HG03457 (cell line): ENCODE measurements around the gene FGF18.

Source experiments
- ATAC-seq: cut with Tn5 transposase; IDR thresholded peaks from one replicate; pipeline ENCODE4 v1.9.1; 2021; ENCODE audit warnings: moderate number of reproducible peaks; ENCODE audit not compliant: unreplicated experiment

Gene FGF18

DNA sequence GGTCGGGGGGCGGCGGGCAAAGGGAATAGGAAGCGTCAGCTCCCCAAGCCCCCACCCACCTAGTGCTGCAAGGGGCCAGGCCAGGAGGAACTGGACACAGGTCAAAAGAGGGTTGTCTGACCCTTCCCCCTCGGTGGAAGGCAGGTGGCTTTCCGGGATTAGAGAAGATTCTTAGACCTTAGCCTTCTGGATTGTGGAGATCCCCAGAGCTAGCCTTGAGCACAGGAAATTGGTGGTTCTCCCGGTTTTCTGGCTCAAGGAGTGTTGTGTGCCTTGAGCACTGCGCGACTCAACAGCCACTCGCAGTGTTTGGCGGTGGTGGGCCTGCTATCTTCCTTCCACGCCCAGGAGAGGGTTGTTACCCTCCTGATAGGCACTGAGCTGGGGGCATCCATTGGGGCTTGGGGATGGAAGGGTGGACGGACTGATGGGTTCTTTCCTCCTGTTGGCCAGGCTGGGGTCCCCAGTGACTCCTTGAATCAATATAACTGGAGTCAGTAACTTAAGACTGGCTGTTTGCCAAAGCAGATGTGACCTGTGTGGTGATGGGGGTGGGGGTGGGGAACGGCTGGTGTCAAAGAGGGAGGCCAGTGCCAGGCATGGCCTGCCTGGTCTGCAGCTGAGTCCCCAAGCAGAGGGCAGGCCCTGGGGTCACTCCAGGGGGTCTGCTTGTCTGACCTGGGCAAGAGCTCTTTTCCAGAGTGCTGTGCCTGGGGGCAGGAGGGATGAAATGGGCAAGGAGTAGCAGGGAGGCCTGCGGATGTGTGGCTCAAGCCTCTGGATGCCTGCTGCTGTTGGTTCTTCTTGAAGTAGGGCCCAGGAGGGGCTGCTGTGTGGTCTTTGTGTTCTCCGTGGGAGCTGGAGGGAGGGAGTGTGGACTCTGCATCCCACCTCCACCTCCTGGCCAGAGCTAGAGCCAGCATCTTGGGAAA lies 2.1 kb downstream of the FGF18 start:
- no peak for ATAC-seq

DNA sequence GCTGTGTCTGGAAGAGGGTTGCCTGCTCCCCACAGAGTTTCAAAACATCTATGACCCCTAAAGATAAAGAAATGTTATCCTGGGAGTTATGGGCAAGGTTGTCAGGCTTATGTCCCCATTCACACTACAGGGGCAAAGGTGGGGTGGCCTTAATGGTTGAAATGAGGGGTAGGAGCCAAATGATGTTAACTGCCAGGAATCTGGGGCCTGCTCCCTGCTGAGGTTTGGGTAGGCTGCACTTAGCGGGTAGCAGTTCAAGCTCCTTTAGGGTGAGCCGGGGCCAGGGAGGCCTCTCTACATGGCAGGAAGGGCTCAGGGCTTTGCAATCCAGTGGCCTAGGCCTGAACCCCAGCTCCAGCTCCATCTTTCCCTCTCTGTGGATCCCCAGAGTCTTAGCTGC lies 3.0 kb downstream of the FGF18 start:
- ATAC-seq, result no peak

DNA sequence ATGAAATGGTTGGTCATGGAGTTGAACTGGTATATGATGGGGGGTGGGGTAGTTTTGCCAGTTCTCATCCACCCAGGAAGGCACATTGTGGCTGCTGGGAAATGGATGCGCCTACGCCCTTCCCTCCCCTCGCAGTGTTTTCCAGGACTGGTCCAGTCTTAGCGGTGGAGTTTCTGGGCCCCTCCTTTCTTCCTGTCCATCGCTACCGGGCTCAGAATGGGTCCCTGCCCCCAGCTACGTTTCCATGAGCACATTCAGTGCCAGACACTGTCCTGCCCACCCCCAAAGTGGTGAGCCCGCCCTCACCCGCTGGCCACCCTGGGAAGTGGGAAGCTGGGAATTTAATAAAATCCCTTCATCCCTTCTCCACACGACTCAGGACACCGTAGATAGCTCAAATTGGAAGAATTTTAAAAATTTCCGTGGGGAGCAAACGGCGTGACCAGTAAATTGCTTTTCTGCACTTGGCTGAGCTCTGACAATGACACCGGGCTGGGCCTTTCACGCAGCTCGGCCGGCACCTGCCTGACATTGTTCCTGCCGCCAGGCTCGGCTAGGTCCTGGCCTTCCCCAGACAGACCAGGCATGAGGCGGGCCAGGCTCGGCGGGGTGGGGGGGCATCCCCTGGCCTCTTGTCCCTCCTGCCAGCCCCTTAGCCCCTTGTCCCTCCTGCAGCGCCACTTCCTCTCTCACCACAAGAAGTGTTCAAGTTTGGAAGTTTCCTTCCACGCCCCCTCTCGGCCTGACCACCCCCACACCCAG lies 3.6 kb downstream of the FGF18 start:
- no peak for ATAC-seq

DNA sequence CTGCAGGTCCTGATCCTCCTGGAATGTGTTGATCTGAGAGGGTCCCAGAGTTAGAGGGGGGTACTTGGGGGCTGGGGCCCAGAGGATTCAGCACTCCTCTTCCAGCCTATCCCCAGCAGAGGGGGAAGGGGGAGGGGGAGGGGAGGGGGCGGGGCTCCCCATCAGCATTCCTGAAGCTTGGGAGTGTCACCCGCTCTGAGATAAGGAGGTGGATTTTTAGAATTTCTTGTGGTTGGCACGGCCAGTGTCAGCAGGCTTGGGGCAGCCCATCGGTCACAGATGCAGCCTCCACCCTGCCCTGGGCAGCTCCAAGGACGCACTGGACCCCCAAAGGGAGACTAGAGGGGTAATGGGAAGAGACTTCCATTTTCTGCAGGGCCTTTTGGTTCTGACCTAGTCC lies 5.3 kb downstream of the FGF18 start:
- ATAC-seq, result no peak

DNA sequence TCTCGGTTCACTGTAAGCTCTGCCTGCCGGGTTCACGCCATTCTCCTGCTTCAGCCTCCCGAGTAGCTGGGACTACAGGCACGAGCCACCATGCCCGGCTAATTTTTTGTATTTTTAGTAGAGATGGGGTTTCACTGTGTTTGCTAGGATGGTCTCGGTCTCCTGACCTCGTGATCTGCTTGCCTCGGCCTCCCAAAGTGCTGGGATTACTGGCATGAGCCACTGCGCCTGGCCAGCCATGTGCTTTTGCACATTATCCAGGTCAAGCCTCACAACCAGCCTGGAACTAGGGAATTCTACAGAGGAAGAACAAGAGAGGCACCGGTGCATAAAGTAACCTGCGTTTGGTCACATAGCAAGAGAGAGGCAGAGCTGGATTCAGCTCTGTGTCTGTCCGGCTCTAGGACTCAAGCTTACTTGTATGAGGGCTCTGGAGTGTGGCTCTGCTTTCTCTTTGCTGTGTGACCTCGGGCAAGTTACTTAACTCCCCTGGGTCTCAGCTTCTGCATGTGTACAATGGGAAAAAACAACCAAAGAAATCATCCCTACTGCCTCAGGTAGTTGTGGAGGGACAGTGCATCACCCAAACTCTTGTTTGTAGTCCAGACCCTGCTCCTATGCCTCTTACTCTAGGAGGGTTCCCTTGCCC lies 6.3 kb downstream of the FGF18 start:
- ATAC-seq, result no peak

DNA sequence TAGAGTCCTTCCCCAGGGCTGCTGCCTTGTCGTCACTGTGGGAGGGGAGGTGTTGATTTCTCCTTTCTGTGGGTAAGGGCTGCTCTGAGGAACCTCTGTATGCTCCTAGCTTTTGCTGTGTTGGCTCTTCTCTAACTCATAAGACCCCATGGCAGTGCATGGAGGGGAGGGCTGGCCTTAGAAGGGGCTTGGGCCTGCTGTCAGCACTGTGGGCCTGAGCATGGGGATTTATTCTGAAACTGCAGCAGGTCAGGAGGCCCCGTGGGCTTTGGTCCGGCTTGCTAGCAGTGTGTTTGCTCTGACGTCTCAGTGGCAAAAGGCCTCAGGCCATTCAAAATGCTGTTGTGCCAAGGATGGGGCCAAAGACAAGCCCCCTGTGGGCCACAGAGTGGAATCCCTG lies 6.8 kb downstream of the FGF18 start:
- ATAC-seq, result no peak

DNA sequence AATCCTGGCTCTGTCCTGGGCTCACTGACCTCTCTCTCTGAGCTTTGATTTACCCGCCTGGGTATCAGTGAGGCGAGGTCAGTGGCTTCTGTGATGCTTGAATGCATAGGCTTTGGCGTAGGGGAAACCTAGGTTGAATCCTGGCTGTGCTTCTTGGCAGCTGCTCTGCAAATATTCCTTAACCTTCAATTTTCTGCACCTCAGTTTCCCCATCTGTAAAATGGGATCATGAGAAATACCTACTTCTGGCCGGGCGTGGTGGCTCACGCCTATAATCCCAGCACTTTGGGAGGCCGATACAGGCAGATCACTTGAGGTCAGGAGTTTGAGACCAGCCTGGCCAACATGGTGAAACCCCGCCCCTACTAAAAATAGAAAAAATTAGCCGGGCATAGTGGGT lies 7.2 kb downstream of the FGF18 start:
- no peak for ATAC-seq

DNA sequence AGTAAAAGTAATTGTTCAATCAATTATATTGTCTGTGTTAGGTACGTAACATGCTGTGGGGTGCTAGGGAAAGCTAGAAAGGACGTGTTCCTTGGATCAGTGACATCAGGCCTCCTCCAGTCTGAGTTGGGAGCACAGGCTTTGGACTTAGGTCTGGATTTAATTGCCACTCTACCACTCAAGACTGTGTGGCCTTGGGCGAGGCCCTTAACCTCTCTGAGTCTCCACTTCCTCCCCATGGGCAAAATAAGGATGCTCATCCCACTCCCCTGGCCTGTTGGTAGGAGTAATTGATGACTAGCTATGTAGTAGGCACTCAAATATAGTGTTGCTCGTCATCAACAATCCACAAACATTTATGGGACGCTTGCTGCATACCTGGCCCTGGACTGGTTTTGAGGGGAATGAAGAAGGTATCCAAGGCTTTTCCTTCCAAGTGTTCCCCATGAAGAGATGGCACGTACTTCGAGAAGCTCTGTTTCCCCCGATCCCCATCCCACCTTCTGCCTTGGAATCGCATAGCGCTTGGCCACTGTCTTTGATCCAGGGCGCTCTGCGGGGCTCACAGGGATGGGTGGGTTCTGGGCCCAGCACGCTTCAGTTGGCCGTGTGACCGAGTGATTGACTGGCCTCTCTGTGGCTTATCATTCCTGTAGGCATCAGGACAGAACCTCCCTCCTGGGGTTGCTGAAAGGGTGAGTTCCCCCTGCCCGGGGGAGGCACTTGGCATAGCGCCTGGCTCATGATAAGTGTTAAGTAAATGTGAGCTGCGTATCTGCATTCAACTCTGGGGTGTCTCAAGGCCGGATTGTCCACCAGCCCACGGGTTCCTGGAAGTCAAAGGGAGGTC lies 8.1 kb downstream of the FGF18 start:
- no peak for ATAC-seq

DNA sequence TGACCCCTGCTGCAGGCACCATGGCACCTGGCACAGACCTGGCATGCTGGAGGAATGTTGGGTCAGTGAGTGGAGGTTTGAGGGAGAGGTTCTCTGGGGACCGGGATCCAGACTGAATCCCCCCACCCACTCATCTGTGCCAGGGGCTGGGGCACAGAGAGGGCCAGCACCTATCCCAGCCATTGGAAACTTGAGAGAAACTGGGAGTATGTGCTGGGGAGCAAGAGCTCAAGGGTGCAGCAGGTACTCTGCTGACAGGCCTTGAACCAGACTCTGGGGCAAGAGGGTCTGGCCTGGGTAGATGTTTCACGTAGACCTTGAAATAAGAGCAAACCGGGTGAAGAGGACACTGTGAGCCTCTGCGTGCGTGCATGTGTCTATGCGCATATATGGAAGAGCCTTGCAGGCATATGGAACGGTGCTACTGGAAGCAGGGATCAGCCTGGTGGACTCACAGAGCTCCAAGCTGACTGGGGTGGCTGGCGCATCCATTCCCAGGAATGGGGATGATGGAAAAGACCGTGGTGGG lies 8.8 kb downstream of the FGF18 start:
- no peak for ATAC-seq

DNA sequence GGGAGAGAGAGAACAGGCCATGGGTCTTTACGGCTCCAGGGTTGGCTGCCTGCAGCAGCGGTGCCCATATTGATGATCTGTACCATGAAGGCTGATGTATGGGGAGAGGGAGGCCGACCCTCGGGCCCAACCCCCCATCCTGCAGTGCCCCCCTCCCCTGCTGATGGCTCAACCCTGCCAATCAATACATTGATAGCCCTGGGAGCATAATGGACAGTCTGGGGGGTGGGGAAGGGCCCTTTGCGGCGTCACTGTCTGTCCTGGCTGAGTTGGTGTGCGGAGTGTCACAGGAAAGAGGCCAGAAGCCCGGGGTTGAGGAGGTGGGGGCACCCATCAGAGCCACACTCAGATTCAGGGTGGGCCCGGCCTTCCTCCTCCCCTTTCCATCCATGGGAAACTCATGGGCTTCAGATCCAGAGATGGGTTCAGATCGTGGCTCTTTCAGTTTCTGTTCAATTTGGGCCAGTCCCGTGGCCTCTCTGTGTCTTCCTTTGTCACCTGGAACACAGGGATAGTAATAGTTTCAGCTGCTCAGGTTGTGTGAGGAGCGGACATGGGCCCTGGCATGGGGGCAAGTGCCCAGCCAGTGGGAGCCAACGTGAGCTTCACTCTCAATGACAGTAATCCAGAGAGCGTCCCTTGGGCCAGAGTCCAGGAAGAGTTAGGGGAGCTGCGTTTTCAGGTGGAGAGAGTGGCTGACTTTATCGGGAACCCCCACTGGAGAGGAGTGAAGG lies 9.5 kb downstream of the FGF18 start:
- no peak for ATAC-seq

DNA sequence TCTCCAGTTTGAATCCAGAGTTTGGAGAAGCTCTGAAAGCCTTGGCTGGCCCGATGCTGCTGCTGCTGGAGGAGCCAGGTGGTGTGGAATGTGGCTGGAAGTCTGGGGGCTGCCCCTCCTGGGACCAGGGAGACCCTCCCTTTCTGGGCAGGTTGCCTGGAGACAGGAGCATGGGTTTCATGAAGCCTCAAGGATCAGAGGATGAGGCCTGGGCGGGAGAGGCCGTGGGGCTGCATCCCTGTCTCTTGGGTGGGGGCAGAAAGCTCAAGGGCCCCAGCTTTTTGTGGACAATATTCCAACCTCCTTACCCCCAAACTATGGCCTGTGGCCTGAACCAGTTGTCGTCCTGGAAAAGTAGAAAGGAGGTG lies 10.1 kb downstream of the FGF18 start:
- no peak for ATAC-seq

DNA sequence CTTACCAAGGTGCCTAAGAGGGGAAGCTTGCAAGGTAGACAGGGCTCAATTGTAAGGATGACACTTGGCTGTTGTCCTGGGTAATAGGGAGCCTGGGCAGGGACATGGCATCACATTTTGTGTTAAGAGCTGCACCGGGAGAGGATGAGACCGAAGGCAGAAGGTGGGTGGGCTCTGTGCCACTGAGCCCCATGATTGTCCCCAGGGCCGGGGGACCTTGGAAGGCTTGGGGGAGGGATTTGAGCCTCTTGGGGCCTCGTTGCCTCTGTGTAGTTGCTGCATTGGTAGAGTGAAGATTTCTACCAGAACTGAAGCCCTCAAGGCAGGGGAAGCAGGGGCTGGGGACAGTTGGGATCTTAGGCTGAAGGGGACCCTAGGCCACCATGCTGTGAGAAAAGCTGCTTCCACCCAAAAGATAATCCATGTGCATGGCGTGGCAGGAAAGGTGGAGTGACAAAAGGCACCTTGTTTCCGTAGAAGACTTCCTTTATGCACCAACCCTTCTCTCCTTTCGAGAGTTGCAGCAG lies 11.9 kb downstream of the FGF18 start:
- ATAC-seq, result no peak

DNA sequence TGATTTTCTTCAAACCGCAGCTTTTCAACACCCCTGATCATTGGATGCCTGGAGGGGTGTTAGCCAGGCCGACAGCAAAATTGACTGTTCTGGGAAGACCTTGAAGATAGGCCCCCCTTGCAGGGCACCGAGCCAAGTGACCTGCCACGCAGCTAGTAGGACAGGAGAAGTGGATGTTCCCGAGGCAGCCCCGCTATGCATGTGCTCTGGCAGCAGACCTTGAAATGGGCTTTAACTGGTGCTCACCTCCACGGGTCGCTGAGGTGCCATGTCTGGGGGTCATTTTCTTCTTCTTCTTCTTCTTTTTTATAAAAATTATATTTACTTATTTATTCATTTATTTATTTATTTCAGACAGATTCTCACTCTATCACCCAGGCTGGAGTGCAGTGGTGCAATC lies 12.6 kb downstream of the FGF18 start:
- no peak for ATAC-seq

DNA sequence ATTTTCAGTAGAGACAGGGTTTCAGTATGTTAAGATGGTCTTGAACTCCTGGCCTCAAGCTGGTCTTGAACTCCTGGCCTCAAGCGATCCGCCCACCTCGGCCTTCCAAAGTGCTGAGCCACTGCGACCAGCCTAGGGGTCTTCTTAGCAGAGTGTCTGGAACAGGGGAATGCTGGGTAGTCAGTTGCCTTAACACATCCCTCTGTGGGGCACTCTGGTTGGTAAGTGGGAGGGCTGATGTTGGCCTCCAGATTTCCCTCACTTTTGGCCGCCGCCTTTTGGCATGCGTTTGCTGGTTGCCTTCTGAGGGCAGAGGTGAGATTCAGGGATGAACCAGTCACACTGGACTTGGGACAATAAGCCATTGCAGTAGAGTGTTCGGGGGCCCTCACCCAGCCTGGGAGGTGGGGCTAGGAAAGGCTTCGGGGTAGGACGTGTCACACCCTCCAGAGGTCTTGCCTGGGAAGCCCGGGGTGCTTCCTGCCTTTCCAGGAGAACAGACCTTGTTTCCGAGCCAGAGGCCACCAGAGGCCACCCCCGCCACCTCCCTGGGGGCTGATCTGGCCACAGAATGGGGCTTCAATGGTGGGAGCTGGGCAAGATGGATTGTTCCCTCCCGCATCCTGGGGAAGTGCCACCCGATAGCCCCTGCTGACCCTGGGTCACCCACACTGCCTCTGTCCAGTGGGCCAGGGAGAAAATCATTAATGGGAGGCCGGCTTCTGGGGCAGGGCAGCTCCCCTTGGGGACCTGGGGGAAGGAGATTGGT lies 13.3 kb downstream of the FGF18 start:
- ATAC-seq, result no peak

DNA sequence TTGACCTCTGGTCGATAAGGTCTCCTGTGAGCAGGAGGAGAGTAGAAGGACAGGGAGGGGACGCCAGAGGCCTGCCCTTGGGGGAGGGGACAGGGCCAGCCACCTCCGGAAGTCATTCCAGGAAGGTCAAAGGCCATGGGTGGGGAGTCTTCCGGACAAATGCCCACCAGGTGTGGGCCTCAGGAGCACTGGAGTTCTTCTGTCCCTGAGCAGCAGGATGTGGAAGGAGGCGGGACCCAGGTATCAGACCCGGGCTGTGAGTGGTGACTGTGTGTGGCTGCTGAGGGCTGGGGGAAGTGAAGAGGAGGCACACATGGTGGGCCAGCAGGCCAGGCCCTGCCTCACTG lies 13.9 kb downstream of the FGF18 start:
- no peak for ATAC-seq

DNA sequence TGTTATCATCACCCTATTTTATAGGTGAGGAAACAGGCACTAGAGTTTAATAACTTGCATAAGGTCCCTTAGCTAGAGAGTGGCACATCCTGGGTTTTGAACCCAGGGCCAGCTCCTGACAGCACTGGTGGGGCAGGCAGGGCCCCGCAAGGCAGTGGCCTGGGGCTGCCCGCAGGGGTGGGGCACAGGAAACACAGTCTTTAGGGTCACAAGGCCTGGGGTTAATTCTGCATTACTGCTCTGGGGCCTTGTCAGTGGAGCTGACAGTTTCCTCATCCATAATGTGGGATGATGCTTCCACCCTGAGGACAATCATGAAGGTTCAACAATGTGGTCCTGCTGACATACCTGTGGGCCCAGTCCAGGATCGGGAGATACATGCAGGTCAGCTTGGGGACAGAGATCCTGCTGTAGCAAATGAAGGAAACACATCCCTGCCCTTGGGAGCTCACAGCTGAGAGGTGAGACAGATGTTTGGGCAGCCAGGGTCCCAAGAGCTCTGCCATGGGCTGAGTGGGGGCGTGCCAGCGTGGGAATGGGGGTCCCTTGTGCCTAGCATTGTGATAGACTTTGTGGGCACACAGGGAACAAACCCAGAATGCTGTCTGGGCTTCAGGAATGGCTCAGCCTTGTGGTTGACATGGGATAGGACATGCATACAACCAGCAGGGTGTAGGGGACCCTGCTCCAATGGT lies 14.7 kb downstream of the FGF18 start:
- no peak for ATAC-seq

DNA sequence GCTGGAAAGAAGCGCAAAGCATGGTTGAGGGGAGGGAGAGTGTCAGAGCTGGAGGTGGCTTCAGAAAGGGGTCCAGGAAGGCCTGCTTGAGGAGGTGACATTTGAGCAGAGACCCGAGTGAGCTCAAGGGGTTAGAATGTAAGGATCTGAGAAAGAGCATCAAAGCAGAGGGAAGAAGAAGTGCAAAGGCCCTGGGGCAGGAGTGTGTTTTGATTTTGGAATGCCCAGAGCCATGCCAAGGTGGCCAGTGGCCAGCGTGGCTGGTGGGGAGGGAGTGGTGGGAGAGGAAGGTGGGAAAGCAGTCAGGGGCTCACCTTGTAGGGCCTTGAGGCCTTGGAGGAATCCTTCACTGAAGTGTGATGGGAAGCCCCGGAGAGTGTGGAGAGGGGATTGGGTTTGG lies 15.4 kb downstream of the FGF18 start:
- no peak for ATAC-seq

DNA sequence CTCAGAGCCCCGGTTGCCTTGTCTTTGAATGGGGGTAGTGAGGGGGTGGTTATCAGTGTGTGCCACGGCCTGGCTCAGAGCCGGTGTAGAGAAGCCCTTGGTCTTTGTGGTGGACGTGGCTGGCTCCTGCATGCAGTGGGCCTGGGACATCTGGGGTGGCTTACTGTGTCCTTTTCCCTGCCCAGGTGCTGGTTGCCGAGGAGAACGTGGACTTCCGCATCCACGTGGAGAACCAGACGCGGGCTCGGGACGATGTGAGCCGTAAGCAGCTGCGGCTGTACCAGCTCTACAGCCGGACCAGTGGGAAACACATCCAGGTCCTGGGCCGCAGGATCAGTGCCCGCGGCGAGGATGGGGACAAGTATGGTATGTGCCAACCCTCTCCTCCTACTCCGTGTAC lies 16.5 kb downstream of the FGF18 start:
- ATAC-seq, result no peak
